Measurements from ENCODE around the gene GAD2.

Gene GAD2

GRCh38 chr10:26221541-26221940 is 5.0 kb downstream of the GAD2 start:
- no peak for DNase-seq (ENCODE audit: insufficient read length, low spot score)
- no peak for FAIRE-seq

GRCh38 chr10:26222563-26222962 is 6.0 kb downstream of the GAD2 start:
- no peak for FAIRE-seq
- DNase-seq (ENCODE audit: insufficient read length, low spot score) = no peak

GRCh38 chr10:26225322-26225721 is 8.7 kb downstream of the GAD2 start:
- DNase-seq (ENCODE audit: insufficient read length, low spot score) = no peak
- no peak for FAIRE-seq

GRCh38 chr10:26227786-26228185 is 11.2 kb downstream of the GAD2 start:
- no peak for DNase-seq (ENCODE audit: insufficient read length, low spot score)
- no peak for FAIRE-seq

- no peak for DNase-seq (ENCODE audit: insufficient read length, low spot score)
- no peak for FAIRE-seq
Measured at GRCh38 chr10:26232174-26232573, 15.6 kb downstream of the GAD2 start.

GRCh38 chr10:26235761-26236160 is 19.2 kb downstream of the GAD2 start:
- DNase-seq (ENCODE audit: insufficient read length, low spot score) (no peak), FAIRE-seq (no peak)

- FAIRE-seq = no peak
- DNase-seq (ENCODE audit: insufficient read length, low spot score) = no peak
Measured at GRCh38 chr10:26238378-26238777, 21.8 kb downstream of the GAD2 start.

GRCh38 chr10:26242706-26243350 is 26.3 kb downstream of the GAD2 start:
- DNase-seq (ENCODE audit: insufficient read length, low spot score) (no peak), FAIRE-seq (no peak)

GRCh38 chr10:26243351-26243720 is 26.8 kb downstream of the GAD2 start:
- DNase-seq (ENCODE audit: insufficient read length, low spot score) (no peak), FAIRE-seq (no peak)

- FAIRE-seq = no peak
- no peak for DNase-seq (ENCODE audit: insufficient read length, low spot score)
Measured at GRCh38 chr10:26249681-26250080, 33.1 kb downstream of the GAD2 start.

GRCh38 chr10:26251925-26252324 is 35.4 kb downstream of the GAD2 start:
- DNase-seq (ENCODE audit: insufficient read length, low spot score) = no peak
- no peak for FAIRE-seq

- DNase-seq (ENCODE audit: insufficient read length, low spot score) (no peak), FAIRE-seq (no peak)
Measured at GRCh38 chr10:26254616-26255015, 38.0 kb downstream of the GAD2 start.

GRCh38 chr10:26259341-26259740 is 42.8 kb downstream of the GAD2 start:
- DNase-seq (ENCODE audit: insufficient read length, low spot score) = no peak
- no peak for FAIRE-seq

- peak; percentile 28 for DNase-seq (ENCODE audit: insufficient read length, low spot score)
- FAIRE-seq = no peak
Measured at GRCh38 chr10:26269754-26270153, 53.2 kb downstream of the GAD2 start.

GRCh38 chr10:26274391-26274790 is 57.8 kb downstream of the GAD2 start:
- FAIRE-seq = peak; percentile 58

GRCh38 chr10:26278295-26278694 is 61.7 kb downstream of the GAD2 start:
- FAIRE-seq (no peak), DNase-seq (ENCODE audit: insufficient read length, low spot score) (no peak)

More at GRCh38 chr10:26274391-26274790, 57.8 kb downstream of the GAD2 start:
- DNase-seq (ENCODE audit: insufficient read length, low spot score) = no peak

- no peak for FAIRE-seq
Measured at GRCh38 chr10:26290236-26290635, 73.7 kb downstream of the GAD2 start.

GRCh38 chr10:26291721-26292480 is 75.3 kb downstream of the GAD2 start:
- FAIRE-seq = no peak

More at GRCh38 chr10:26290236-26290635, 73.7 kb downstream of the GAD2 start:
- DNase-seq (ENCODE audit: insufficient read length, low spot score) = no peak

GRCh38 chr10:26296360-26296759 is 79.8 kb downstream of the GAD2 start:
- FAIRE-seq (no peak), DNase-seq (ENCODE audit: insufficient read length, low spot score) (no peak)

More at GRCh38 chr10:26291721-26292480, 75.3 kb downstream of the GAD2 start:
- no peak for DNase-seq (ENCODE audit: insufficient read length, low spot score)

- DNase-seq (ENCODE audit: insufficient read length, low spot score) (no peak), FAIRE-seq (no peak)
Measured at GRCh38 chr10:26300001-26300400, 83.4 kb downstream of the GAD2 start.

GRCh38 chr10:26303366-26303765 is 86.8 kb downstream of the GAD2 start:
- DNase-seq (ENCODE audit: insufficient read length, low spot score) (no peak), FAIRE-seq (no peak)

- DNase-seq (ENCODE audit: insufficient read length, low spot score) = no peak
- FAIRE-seq = no peak
Measured at GRCh38 chr10:26310361-26310760, 93.8 kb downstream of the GAD2 start.
